ENCODE data around the gene CAMK2D. TPM values are rescaled to one million over a fixed set of nuclear protein-coding genes. Genes with fewer than 3 reads are reported as not detected.
A peak's percentile ranks its signal among the peaks of the same experiment; 100 is the strongest.

CAMK2D gene
- total RNA-seq, 1 donor: 207 TPM

DNA sequence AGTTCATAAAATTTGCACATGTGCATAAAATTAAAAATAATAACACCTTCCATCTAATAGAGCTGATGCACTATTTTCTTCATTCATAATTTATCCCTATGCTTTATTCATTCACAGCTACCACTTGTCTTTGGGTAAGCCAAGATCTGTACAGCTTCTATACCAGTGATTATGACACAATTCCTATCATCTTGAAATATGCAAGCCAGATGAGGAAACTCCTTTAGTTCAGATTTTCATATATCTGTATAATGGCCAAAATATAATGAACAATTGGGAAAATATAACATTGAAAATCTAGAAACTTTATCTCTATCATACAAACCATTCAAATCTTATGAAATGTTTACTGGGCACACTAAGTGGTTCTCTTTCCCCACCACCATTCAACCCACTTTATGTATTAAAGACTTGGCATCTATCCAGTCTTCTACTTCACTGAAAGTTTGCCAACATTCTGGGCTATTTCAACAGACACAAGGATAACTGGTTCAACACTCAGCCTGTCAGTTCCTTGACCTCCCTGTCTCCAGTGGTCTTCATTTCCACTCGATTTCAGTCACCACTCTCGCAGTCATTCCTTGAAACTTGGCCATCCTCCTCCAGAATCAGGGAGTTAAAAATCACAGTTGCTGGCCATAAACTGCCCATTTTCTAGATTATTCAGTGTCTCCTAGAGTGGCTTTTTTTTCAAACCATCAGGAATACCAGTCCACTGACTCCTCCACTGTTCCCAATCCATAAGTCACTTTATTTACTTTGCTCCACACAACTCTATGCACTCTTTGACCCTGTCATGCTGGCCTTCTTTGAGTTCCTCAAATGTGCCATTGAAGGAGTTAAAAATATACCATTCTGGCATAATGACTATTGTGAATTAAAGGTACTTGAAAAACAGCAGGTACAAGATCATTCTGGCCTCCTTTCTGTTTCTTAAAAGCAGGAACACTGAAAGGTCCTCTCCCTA lies 85.5 kb downstream of the CAMK2D start:
- Histone ChIP-seq H4K20me1 (ENCODE audit: insufficient read depth, low read length) (peaks cover 10% of the 10 kb centered on the region), H3K27ac (ENCODE audit: low read depth, low read length) (peak overlapping the region; percentile 37), H3K27me3 (ENCODE audit: insufficient read depth, low read length) (no peaks in the 10 kb centered on the region), H3K4me1 (ENCODE audit: insufficient read depth, low read length) (peaks cover 44% of the 10 kb centered on the region), H3K9me3 (ENCODE audit: low read depth, low read length) (no peaks in the 10 kb centered on the region), H3K79me2 (ENCODE audit: insufficient read depth, low read length) (peaks cover 90% of the 10 kb centered on the region), H3K4me3 (ENCODE audit: insufficient read depth, low read length) (no peak overlapping the region), H3K4me2 (ENCODE audit: insufficient read depth, low read length) (peak overlapping the region; percentile 27), H2AFZ (ENCODE audit: low read length) (no peak overlapping the region), H3K36me3 (ENCODE audit: insufficient read depth, low read length) (no peaks in the 10 kb centered on the region)
- no peak for DNase-seq (ENCODE audit: insufficient read length, low spot score, missing footprints)
- TF ChIP-seq, protein P1, sequence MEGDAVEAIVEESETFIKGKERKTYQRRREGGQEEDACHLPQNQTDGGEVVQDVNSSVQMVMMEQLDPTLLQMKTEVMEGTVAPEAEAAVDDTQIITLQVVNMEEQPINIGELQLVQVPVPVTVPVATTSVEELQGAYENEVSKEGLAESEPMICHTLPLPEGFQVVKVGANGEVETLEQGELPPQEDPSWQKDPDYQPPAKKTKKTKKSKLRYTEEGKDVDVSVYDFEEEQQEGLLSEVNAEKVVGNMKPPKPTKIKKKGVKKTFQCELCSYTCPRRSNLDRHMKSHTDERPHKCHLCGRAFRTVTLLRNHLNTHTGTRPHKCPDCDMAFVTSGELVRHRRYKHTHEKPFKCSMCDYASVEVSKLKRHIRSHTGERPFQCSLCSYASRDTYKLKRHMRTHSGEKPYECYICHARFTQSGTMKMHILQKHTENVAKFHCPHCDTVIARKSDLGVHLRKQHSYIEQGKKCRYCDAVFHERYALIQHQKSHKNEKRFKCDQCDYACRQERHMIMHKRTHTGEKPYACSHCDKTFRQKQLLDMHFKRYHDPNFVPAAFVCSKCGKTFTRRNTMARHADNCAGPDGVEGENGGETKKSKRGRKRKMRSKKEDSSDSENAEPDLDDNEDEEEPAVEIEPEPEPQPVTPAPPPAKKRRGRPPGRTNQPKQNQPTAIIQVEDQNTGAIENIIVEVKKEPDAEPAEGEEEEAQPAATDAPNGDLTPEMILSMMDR (IDR thresholded peaks at IDR 0.05; ENCODE audit: extremely low read depth, low read depth, low read length): no peak

DNA sequence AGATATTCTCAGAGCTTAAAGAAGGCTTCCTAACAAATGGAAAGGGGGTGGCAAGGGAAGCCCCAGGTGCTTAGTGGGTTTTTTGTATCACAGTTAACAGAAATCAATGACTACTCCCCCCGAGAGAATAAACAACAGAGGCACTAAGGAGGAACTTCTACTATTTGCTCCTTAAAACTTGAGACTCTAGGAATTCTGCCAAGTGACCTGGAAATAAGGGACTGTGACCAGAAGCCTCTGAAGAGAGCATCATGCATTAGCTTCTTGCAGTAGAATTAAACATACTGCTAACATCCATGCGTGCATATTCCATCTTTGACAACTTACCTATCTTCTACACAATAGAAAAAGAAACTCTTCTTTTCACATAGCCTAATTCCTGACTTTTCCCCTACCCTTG lies 86.8 kb downstream of the CAMK2D start:
- Histone ChIP-seq H3K4me3 (ENCODE audit: insufficient read depth, low read length) (no peak overlapping the region), H3K79me2 (ENCODE audit: insufficient read depth, low read length) (peaks cover 84% of the 10 kb centered on the region), H3K4me2 (ENCODE audit: insufficient read depth, low read length) (no peak overlapping the region), H3K36me3 (ENCODE audit: insufficient read depth, low read length) (peaks cover 2% of the 10 kb centered on the region), H3K4me1 (ENCODE audit: insufficient read depth, low read length) (peaks cover 44% of the 10 kb centered on the region), H3K27me3 (ENCODE audit: insufficient read depth, low read length) (no peaks in the 10 kb centered on the region), H3K9me3 (ENCODE audit: low read depth, low read length) (no peaks in the 10 kb centered on the region), H3K27ac (ENCODE audit: low read depth, low read length) (no peak overlapping the region), H2AFZ (ENCODE audit: low read length) (no peak overlapping the region), H4K20me1 (ENCODE audit: insufficient read depth, low read length) (peaks cover 10% of the 10 kb centered on the region)
- TF ChIP-seq, protein P1 (IDR thresholded peaks at IDR 0.05; ENCODE audit: extremely low read depth, low read depth, low read length): no peak
- no peak for DNase-seq (ENCODE audit: insufficient read length, low spot score, missing footprints)

DNA sequence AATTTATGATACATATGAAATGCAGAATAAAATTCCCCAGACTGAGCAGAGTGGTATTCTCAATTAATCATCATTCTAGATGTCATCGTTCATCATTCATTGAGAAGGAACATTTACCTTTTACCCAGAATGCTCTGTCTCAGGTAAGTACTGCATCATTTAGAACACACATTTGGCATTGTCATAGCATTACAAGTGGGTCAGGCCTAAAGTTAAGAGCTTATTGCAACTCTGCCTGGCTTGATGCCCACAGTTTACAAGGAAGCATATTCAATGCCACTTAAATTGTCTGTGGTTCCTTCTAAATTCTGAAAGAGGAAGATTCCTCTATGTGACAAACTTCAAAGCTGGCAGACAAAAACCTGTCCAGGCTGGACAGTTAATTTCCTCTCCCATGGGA lies 87.3 kb downstream of the CAMK2D start:
- Histone ChIP-seq H3K9me3 (ENCODE audit: low read depth, low read length) (no peaks in the 10 kb centered on the region), H3K79me2 (ENCODE audit: insufficient read depth, low read length) (peaks cover 84% of the 10 kb centered on the region), H3K36me3 (ENCODE audit: insufficient read depth, low read length) (peaks cover 6% of the 10 kb centered on the region), H3K4me1 (ENCODE audit: insufficient read depth, low read length) (peaks cover 44% of the 10 kb centered on the region), H4K20me1 (ENCODE audit: insufficient read depth, low read length) (peaks cover 10% of the 10 kb centered on the region), H3K27ac (ENCODE audit: low read depth, low read length) (no peak overlapping the region), H2AFZ (ENCODE audit: low read length) (no peak overlapping the region), H3K4me3 (ENCODE audit: insufficient read depth, low read length) (no peak overlapping the region), H3K27me3 (ENCODE audit: insufficient read depth, low read length) (no peaks in the 10 kb centered on the region), H3K4me2 (ENCODE audit: insufficient read depth, low read length) (no peak overlapping the region)
- TF ChIP-seq, protein P1 (IDR thresholded peaks at IDR 0.05; ENCODE audit: extremely low read depth, low read depth, low read length): no peak
- no peak for DNase-seq (ENCODE audit: insufficient read length, low spot score, missing footprints)

DNA sequence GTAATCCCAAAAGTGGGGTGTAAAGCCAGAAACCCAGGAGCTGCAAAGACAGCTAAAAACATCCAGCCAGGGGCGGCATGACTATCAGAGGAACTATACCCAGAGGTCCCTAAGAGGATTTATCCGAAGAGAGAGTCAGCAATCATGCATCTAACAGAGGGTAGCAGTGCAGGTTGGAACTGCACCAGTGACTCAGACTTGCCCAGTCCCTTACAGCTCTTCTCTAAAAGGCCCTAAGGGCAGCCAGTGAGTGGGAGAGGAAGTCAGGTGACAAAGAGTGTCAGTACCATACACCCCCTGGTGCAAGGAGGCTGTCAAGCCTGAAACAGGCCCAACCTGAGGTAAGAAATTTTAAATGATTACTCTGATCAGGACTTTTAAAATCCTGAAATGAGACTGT lies 88.1 kb downstream of the CAMK2D start:
- H3K4me1 ChIP-seq (ENCODE audit: insufficient read depth, low read length): peaks cover 37% of the 10 kb centered on the region
- no peaks in the 10 kb centered on the region for H3K9me3 ChIP-seq (ENCODE audit: low read depth, low read length)
- TF ChIP-seq, protein P1 (IDR thresholded peaks at IDR 0.05; ENCODE audit: extremely low read depth, low read depth, low read length): no peak
- H3K4me2 ChIP-seq (ENCODE audit: insufficient read depth, low read length): no peak overlapping the region
- DNase-seq (ENCODE audit: insufficient read length, low spot score, missing footprints): no peak
- H3K79me2 ChIP-seq (ENCODE audit: insufficient read depth, low read length): peaks cover 78% of the 10 kb centered on the region
- H3K36me3 ChIP-seq (ENCODE audit: insufficient read depth, low read length): peaks cover 6% of the 10 kb centered on the region
- H4K20me1 ChIP-seq (ENCODE audit: insufficient read depth, low read length): peaks cover 10% of the 10 kb centered on the region
- no peaks in the 10 kb centered on the region for H3K27me3 ChIP-seq (ENCODE audit: insufficient read depth, low read length)
- no peak overlapping the region for H2AFZ ChIP-seq (ENCODE audit: low read length)
- no peak overlapping the region for H3K4me3 ChIP-seq (ENCODE audit: insufficient read depth, low read length)
- peak overlapping the region; percentile 27 for H3K27ac ChIP-seq (ENCODE audit: low read depth, low read length)

Data from osteoblast (primary cell).